Suprapubic skin (tissue), 3 donors: ENCODE results near the gene CHDH.

Experiments used
- CTCF ChIP-seq, 2 donors: fragments of 200-600 bp in 1 of 2; fragments of 450-650 bp in 1 of 2; sonication (generic) in 1 of 2; IDR thresholded peaks; one replicate each; pipeline ENCODE4 v1.5.1; 2016 to 2019; ENCODE audit warnings: antibody characterized with exemption in 2 of 2, mild to moderate bottlenecking in 1 of 2, moderate library complexity in 1 of 2
- EP300 ChIP-seq: sonication (generic); formaldehyde crosslinking; IDR thresholded peaks from one replicate; pipeline ENCODE4 v1.6.1; 2017; ENCODE audit warnings: antibody characterized with exemption
- POLR2A ChIP-seq, 2 donors: fragments of 450-650 bp; IDR thresholded peaks; one replicate each; pipeline ENCODE4 v1.6.1; 2017; ENCODE audit warnings: antibody characterized with exemption in 2 of 2, mild to moderate bottlenecking in 2 of 2, moderate library complexity in 2 of 2

- TF ChIP-seq CTCF (IDR thresholded peaks at IDR 0.05): no peak
- TF ChIP-seq EP300: no peak
- TF ChIP-seq POLR2A (IDR thresholded peaks at IDR 0.05): no peak
These were observed 27.7 kb downstream of the CHDH start for GRCh38 chr3:53818221-53819162.
